ENCODE data around the gene KCNQ1OT1. TPM values are rescaled to one million over a fixed set of nuclear protein-coding genes. Genes with fewer than 3 reads are reported as not detected.

KCNQ1OT1 gene
- total and polyA plus RNA-seq, 2 of the 4 experiments (the other 2 are of a cell fraction) = 0.14 to 2.0 TPM

- POLR2A ChIA-PET (ENCODE audit: unreplicated experiment) = interaction anchor here (0.6 kb wide), 1 partner anchor 221 kb away, joined by 4 read pairs; no protein-coding TSS in a partner anchor
- CTCF ChIA-PET = interaction anchor here (0.6 kb wide), 1 partner anchor 252 kb away, joined by 6 read pairs; no protein-coding TSS in a partner anchor
- Histone ChIP-seq H3K18ac (ENCODE audit: low read depth, low read length) (no peak overlapping the region; the same call in 1 of the 2 replicates), H3K9me3 (ENCODE audit: control insufficient read depth, insufficient read depth, low read length) (peaks cover 7% of the 10 kb centered on the region), H3K36me3 (ENCODE audit: control insufficient read depth, insufficient read depth, low read length) (no peaks in the 10 kb centered on the region), H3K14ac (replicated peaks; ENCODE audit: low read depth, low read length) (no peak overlapping the region), H2BK15ac (ENCODE audit: low read depth, low read length) (no peak overlapping the region), H3K9ac (ENCODE audit: low read depth, low read length) (no peak overlapping the region; the same call in 1 of the 2 replicates), H4K20me1 (ENCODE audit: insufficient read depth, low read length) (no peaks in the 10 kb centered on the region), H2AFZ (replicated peaks; ENCODE audit: low read length, poor library complexity) (no peak overlapping the region), H3K23ac (ENCODE audit: low read depth, low read length) (no peak overlapping the region), H2BK20ac (ENCODE audit: low read depth, low read length) (no peak overlapping the region), H4K91ac (ENCODE audit: insufficient read depth, low read depth, low read length) (no peak overlapping the region), H3K9me1 (ENCODE audit: insufficient read depth, low read length) (no peaks in the 10 kb centered on the region), H3K4me2 (ENCODE audit: low read depth, low read length) (peak overlapping the region; percentile 68; the same call in 1 of the 2 replicates), H3K4me3 (ENCODE audit: insufficient read depth, low read depth, low read length) (no peak overlapping the region), H2AK5ac (ENCODE audit: low read depth, low read length) (no peak overlapping the region), H3K27me3 (ENCODE audit: control insufficient read depth, insufficient read depth, low read length) (peaks cover 30% of the 10 kb centered on the region), H3K79me1 (ENCODE audit: low read depth in 1 of 2, low read length in 2 of 2) (no peaks in the 10 kb centered on the region), H3K4me1 (ENCODE audit: control insufficient read depth, insufficient read depth, low read length) (peaks cover 6% of the 10 kb centered on the region; the same call in 1 of the 2 replicates), H2BK120ac (ENCODE audit: low read depth, low read length) (no peak overlapping the region), H3K56ac (ENCODE audit: extremely low read depth, insufficient read depth, low read length) (no peak overlapping the region), H4K5ac (ENCODE audit: low read depth, low read length) (no peak overlapping the region), H3K27ac (ENCODE audit: insufficient read depth, low read length) (peak overlapping the region; percentile 27; the same call in 1 of the 2 replicates), H2BK5ac (ENCODE audit: low read depth, low read length, poor library complexity, severe bottlenecking) (no peak overlapping the region), H2AK9ac (replicated peaks; ENCODE audit: low read depth, low read length, poor library complexity) (no peak overlapping the region), H4K8ac (ENCODE audit: low read depth in 2 of 2, low read length in 2 of 2) (no peak overlapping the region), H3K4ac (ENCODE audit: low read depth, low read length) (no peak overlapping the region)
- peak; percentile 64 for ATAC-seq (ENCODE audit: low read depth)
- intact Hi-C loops (cut with micrococcal nuclease) (no loop called here), in situ Hi-C loops (cut with MboI; ENCODE audit: low sequenced_read_pairs) (no loop called here), dilution Hi-C loops (cut with HindIII; ENCODE audit: low sequenced_read_pairs, unreplicated experiment) (no loop called here)
- no TSS peak for BruUV-seq (replicated peaks)
- 11% methylated on average over 8 of the region's 14 CpGs; no CpG with 5 or more reads in 1 of the 2 experiments for WGBS, 2 experiments (ENCODE audit: extremely low coverage in 2 of 2, insufficient read length in 1 of 2)
- peak; percentile 40 for DNase-seq
- no peak for TF ChIP-seq RCOR1 (IDR thresholded peaks at IDR 0.05; ENCODE audit: insufficient replicate concordance, low read length)
- 0 out of 2 replicates have a peak, but pooled peaks have one; percentile 22 for TF ChIP-seq MAZ (IDR thresholded peaks at IDR 0.05; ENCODE audit: borderline replicate concordance, low read depth, low read length)
- TF ChIP-seq BHLHE40 (IDR thresholded peaks at IDR 0.05; ENCODE audit: low read depth, low read length) = 0 out of 2 replicates have a peak, but pooled peaks have one; percentile 11
- no peak for TF ChIP-seq MXI1 (IDR thresholded peaks at IDR 0.05; ENCODE audit: borderline replicate concordance, low read depth, low read length)
These were observed 9.0 kb upstream of the KCNQ1OT1 start for GRCh38 chr11:2708757-2709281.
